DLD1 (cell line): ENCODE results near the gene ABCG1.

ENCODE experiments used
- in situ Hi-C: cut with HindIII; loops from 2 replicates; pipeline ENCODE4 v1.10.0; 2017; ENCODE audit warnings: low sequenced_read_pairs

Gene ABCG1

DNA sequence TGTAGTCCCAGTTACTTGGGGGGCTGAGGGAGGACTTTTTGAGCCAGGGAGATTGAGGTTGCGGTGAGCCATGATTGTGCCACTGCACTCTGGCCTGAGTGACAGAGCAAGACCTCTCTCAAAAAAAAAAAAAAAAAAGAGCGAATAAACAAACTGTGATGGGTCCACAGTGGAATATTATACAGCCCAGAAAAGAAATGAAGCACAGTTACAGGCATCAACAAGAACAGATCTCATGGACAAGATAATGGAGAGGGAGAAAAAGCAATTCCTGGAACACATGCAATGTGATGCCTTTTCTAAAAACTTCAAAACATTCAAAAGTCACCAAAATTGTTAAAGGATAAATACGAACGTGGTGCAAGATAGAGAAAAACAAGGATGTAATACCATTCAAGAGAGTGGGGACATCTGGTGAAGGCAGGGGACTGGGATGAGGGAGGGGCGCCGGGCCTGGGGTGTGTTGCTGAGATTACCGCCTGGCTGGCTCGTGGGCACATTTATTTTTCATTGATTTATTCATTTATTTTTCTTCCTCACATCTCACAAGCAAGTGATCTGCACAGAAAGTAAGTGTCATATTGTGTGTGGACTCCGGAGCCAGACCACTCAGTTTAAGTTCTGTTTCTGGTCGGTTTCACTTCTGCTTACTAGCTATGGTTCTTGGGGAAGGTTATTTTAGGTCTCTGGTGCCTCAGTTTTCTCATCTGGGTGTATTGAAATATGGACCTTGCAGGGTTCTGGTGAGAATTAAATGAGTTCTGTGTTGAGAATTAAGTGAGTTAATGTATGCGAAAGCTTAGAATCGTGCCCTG, 30.1 kb downstream of the ABCG1 start:
- in situ Hi-C loops: no loop called here

DNA sequence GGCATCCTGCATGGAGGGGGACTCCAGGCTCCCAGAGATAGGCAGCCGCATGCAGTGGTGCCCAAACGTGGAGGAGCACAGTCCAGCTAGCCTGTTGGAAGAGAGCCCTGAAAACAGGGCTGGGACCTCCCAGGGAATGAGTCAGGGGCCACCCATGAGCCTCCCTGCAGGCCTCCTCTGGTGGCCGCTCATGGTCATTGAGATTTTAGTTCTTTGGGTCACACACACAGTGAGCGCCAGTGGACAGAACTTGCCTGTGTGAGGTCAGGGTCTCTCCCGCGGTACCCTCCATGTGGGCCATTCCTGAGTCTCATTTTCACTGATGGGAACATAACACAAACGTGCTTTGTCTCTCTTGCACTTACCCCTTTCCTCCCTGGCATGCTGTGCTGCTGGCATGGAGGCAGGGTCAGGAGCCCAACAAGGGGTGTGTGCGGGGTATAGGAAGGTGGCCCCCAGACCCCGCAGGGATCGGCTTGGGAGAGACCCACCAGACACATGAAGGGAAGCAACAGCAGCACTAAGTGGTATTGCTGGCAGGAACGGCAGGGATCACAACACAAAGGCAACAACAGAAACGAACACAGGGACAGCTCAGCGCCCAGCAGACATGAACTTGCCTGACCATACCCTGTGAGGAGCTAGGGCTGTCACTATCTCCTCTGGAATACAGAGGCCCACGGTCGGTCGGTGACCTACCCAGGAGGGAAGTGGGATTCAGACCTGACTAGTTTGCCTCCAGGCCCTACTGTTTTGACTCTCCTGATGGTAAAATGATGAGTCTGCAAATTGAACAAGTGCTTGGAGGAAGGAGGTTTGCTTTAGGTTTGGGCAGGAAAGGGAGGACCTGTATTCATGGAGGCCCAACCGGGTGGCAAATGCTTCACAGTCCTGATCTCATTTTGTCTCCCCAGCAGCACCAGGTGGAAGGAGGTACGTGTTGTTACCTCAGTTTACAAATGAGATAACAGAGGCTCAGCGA, 31.8 kb downstream of the ABCG1 start:
- in situ Hi-C loops: no loop called here

DNA sequence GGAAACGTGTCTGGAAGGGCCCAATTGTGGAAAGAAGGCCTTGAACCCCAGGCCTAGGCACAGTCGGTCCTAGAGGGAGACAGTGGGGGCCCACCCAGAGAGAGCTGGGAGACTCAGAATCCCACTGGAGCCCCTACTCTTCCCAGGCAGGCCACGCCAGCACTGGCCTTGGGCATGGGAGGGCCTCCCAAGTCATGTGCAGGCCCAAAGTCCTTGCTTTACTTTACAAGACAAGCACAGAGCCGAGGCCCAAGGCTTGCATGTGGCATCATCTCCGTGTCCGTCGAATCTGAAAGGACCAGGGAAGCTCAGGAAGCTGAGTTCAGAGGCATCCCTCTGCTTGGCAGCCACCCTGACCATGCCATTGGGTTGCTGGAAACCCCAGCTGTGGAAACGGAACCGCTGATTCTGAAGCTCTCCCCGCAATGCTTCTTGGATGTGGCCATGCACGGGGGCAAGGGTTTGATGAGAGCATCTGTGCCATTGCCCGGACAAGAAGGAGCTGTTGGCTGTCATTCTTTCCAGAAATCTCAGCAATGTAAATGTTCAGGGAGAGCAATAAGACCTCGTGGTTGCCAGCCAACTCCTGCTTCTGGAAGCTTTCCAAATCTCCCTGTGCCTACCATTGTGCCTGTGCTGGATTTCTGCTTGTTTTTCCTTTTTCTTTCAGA, 32.8 kb downstream of the ABCG1 start:
- in situ Hi-C loops: no loop called here

DNA sequence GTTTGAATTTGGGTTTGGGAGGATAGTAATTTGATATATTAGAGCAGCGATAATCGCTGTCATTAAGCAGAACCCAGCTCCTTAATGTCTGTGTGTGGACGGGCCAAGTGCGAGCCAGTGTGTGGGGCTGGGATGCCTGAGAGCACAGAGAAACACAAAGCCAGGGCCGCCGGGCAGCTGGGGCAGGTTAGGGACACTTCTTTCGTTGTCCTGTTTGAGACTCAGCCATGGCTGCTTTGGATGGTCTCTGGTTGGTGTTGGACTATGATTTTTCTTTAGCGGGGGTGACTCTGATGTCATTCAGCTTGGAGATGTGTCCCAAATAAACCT, 33.4 kb downstream of the ABCG1 start:
- in situ Hi-C loops: no loop called here

DNA sequence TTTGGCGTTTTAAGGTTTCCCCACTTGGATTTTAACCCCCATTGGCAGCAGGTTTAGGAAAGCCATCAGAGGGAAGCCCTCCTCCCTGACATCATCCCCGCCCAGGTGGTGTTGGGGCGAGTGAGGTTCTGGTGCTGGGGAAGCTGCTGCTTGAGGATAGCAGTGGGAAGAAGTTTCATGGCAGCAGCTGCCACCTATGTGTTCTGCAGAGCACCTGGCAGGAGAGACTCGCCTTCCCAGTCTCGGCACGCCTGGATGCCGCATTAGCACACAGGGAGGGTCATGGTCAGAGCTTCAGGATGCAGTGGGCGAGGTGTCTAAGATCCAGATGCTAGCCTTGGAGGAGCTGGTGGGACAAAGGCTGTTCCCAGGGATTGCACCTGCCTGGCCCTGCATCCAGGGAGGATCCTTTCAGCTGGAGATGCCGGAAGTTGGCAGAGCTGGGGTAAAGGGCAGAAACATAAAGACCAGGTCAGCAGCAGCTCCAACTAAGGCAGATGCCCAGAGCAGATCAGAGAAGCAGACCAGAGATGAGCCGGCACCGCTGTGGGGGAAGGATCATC, 33.9 kb downstream of the ABCG1 start:
- in situ Hi-C loops: no loop called here

DNA sequence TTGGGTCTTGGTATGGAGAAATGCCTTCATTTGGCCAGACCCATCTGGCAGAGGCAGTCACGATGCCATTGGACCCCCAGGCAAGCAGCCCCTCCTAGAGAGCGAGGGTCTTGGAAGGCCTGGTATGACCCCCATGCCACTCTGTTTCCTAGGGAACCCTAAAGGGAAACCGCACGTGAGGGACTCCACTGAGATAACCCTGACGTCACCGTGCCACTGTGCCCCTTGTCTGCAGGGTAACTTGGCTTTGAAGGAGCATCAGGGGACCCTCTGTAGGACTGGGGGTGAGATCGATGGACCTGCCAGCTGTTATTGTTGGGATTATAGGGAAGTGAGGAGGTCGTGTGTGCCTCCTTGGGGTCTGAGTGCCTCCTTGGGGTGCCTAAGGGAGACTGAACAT, 34.5 kb downstream of the ABCG1 start:
- in situ Hi-C loops: no loop called here

DNA sequence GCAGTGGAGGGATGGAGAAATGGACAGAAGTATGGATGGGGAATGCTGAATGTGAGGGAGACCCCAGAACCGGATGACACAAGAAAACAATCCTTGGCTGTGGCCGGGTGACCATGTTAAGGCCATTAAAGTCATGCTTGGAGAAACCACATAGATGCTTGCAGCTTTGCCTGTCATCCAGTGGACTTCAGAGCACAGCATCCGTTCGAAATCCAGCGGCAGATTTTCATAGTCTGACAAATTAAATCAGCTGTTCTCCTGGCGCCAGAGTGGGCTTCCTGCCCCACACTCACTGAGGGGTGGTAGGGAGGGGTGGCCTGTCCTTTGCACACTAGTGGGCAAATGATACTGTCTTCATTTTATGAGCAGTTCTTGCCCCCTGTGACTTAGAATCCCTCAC, 35.1 kb downstream of the ABCG1 start:
- in situ Hi-C loops: no loop called here

DNA sequence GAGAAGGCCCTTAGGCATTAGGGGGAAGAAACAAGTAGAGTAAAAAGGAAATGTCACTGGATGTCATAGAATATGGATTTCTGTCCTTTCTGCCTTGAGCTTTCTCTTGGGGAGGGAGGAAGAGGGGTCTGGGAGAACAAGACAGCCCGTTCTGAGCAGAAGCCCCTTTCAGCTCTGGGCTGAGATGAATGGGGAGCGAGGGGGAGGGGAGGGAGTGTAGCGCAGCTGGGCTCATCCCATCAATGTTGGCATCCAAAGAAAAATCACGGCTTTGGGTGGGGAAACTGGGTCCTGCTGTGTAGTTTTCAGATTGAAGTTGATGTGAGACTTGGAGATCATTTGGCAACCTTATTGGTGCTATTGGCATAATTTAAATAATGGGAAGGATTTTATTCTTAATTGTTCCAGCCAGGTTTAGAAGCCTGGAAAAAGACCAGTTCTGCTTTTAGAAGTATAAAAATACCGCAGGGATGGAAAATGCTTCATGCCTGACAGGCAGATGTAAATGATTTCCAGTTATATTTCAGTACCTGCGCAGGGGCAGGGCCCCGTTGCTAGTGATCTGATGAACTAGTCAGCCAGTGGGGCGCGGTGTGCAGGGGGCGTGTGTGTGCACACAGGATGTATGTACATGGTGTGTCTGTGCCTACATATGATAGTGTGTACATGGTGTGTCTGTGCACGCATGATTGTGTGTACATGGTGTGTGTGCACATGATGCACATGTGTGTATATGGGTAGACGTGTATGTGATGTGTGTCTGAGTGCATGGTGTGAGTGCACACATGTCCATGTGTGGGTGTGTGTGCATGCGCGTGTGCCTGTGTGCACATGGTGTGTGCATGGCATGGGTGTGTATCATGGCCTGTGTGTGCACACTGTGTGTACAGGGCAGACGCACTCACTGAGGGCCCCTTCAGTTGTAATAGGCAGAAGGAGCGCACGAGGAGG, 36.0 kb downstream of the ABCG1 start:
- in situ Hi-C loops: no loop called here

DNA sequence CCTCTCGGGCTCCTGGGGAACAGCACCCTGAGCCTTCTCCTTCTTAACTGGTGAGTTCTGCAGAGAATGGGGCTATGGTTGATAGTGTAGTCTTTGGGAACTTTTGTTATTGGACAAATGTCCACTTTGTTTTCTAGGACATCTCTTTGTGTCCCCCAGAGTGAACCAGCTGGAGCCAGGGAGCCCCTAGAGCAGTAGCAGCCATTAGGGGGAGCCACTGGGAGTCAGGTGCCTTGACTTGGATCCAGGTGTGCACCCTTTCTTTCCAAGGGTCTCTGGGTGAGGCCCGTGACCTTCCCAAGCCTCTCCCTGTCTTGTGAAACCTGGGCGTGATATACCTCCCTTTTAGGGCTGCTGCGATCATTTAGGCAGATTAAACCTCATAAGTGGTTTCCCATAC, 36.9 kb downstream of the ABCG1 start:
- in situ Hi-C loops: no loop called here

DNA sequence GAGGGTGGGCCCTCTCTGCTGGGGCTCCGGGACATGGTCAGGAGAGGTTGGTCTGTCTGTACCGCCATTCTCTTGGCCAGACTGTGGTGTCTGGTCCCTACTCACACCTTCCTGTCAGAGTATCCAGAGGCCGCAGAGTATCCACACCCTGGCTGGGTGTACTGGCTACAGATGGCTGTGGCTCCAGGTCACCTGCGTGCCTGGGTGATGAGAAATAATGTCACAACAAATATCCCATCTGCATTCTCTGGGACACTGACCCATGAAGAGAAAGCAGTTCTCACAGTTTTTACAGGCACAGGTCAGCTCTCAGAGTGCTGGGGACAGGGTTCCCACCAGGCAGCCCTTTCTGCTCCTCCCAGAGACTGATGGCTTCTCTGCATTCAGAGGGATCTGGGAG, 37.4 kb downstream of the ABCG1 start:
- in situ Hi-C loops: no loop called here

DNA sequence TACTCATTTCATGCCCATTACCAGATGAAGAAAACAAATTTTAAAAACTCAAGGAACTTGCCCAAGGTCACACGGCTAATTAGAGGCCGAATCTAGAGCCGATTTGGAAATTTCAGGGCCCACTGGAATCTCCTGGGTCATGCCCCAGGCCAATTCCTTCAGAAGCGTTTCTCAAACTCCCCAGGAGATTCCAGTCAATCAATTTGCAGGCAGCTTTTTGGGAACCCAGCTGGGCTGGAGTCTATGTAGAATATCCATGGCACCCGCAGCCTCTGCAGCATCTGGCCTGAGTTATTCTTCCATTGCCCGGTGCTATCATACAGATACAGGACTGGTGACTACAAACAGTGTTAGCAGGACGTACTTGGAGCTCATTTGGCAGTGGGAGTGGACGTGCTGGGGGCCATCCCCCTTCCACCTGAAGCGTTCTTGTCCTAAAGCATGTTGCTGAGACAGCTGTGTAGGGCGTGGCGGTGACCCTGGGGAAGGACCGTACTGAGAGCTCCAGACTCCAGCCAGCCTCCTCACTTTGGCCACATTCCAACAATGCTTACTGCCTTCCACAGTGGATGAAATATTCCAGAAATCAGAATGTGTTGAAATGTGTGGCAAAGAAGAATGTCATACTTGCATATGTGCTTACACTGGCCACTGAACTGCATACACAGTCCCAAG, 38.3 kb downstream of the ABCG1 start:
- in situ Hi-C loops: no loop called here

DNA sequence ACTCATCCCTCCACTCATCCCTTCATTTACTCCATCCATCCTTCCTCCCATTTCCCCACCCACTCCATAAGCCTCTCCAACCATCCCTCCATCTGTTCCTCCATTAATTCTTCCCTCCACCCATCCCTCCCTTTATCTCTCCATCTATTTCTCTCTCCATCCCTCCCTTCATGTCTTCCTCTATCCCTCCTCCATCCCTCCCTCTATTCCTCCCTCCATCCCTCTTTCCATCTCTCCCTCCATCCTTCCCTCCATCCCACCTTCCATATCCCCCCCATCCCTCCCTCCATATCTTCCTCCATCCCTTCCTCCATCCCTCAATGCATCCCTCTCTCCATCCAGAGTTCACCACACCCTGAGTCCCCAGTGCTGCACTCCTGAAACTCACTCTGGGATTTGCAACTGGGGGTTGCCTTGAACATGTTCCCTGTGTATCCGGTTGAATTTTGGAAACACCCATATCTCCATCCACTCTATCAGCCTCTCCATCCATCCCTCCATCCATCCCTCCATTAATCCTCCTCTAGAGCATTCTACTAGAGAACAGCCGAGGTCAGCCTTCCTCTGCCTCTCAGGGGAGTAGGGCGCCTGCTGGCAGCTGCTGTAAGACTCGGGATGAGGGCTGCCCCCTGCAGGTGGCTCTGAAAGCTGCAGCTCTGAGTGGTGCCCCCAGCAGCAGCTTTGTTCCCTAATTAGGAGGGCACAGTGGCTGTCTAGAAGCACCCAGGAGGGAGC, 39.4 kb downstream of the ABCG1 start:
- in situ Hi-C loops: no loop called here

DNA sequence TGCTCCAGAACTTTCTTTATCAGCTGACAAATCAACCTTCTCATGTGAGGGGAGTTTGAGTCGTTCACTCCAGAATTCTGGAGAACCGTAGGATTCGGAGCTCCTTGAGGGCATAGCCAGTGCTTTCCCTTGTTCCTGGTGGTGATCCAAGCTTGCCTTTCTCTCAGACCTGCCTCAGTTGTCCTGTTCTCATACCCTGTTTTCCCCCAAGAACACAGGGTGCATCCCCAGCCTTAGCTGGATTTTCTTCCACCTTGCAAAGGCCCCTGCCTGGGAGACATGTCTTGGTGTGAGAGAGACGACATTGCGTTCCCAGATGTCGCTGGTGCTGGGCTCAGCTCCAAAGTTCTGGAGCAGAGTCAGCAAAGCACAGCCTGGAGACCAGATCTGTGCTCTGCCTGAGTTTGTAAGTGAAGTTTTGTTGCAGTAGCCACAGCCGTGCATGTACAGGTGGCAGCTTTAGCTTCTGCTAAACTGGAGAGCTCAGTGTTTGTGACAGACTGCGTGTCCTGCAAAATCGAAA, 40.0 kb downstream of the ABCG1 start:
- in situ Hi-C loops: no loop called here

DNA sequence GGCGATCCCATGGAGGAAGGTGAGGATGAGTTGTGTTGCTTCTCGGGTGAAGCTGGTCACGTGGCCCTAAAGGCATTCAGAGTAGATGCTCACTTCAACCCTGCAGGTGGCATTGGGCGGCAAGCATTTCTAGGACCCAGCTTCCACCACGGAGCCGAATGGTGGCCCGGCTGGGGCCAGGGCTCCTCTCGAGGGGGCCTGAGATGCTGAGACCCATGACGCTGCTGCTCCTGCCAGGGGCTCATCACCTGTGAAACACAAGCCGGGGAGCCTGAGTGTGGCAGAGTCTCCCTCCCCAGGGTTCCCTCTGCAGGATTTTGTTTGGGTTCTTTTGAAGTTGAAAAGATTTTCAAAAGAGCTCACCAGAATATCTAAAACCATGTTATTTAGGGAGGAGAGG, 41.2 kb downstream of the ABCG1 start:
- in situ Hi-C loops: no loop called here

DNA sequence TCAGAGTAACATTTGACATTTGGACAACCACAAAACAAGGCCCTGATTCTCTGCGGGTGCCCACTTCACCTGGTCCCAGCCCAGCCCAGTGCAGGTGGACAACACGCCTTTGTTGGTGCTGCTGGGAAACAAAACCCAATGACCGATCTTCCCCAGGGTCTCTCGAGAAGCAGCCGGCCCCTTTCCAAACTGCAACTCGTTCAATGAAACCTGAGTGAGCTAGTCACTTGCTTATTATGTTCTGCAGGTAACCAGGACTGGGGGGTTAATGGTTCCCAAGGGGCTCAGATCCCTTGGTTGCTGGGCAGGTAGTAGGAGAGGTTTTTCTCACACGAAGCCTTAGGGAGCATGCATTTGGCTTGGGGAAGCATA, 42.9 kb downstream of the ABCG1 start:
- in situ Hi-C loops: no loop called here

DNA sequence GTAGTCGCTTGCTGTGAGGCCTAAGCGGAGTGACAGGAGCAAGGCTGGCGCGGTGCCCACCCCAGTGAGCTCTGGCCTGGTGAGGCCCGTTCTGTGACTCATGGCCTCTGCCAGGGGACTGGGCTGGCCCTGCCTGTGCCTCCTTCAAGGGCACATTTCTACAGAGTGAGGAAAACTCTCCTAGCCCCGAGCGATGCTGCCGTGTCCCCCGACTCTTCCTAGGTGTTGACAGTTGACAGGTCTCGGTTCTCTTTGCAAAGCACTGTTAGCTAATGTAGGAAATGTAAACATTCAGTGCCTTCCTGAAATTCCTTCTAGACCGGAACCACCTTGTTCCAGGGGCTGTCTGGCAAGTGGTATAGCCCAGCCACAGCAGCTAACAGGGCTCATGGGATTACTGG, 43.9 kb downstream of the ABCG1 start:
- in situ Hi-C loops: no loop called here

DNA sequence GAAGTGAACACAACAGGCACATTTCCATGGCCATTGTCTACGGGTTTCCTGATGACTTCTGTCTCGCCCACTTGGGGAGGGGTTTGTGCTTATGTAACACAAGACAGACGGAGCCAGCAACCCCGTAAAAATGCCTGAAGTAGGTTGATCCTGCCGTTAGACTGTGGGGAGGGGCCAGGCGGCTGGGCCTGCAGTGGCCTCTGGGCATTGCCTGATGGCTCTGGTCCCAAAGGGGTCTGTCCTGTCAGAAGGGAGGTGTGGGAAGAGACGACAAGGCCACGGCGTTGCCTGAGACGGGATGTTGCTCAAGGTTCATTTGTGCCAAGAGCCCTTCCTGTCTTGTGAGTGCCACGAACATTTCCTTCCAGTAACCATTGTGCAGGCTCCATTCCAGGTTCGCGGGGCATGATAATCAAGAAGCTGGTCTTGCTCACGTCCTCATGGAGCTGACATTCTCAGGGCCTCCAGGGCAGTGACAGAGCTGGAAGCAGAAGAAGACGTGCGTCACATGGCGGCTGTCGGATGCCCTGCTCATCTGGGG, 44.7 kb downstream of the ABCG1 start:
- in situ Hi-C loops: no loop called here
